ENCODE data around the gene ARL15.
"Not testable (repeated sequence)": the region's sequence is repeated elsewhere in the genome, so short reads cannot be mapped to it uniquely, and the experiment has no call there.

ARL15 gene

DNA sequence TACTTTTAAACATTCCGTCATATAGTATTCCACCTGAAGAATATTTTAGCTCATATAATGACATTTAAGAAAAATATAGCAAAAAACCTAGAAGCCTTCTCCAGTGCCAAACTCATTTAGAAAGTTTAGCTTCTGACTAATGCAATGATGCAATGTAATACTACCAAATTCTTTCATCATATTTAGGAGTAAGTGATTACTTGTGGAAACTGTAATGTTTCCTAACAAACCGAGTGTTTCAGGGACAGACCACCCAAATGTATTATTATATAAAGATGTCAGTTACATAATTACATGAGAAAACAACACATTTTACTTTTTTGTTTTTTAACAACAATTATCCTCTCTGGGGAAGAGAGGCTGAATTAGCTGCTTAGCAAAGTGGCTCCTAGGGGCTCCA is 316.2 kb downstream of the ARL15 start:
- peak; percentile 75 for DNase-seq (ENCODE audit: low read depth)
- TF ChIP-seq, protein P1, sequence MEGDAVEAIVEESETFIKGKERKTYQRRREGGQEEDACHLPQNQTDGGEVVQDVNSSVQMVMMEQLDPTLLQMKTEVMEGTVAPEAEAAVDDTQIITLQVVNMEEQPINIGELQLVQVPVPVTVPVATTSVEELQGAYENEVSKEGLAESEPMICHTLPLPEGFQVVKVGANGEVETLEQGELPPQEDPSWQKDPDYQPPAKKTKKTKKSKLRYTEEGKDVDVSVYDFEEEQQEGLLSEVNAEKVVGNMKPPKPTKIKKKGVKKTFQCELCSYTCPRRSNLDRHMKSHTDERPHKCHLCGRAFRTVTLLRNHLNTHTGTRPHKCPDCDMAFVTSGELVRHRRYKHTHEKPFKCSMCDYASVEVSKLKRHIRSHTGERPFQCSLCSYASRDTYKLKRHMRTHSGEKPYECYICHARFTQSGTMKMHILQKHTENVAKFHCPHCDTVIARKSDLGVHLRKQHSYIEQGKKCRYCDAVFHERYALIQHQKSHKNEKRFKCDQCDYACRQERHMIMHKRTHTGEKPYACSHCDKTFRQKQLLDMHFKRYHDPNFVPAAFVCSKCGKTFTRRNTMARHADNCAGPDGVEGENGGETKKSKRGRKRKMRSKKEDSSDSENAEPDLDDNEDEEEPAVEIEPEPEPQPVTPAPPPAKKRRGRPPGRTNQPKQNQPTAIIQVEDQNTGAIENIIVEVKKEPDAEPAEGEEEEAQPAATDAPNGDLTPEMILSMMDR (conservative IDR thresholded peaks at IDR 0.05; ENCODE audit: control insufficient read depth, insufficient read depth, low read depth, low read length), result no peak

GRCh38 chr5:53991942-53992341 is 318.4 kb downstream of the ARL15 start:
- TF ChIP-seq, protein P1 (conservative IDR thresholded peaks at IDR 0.05; ENCODE audit: control insufficient read depth, insufficient read depth, low read depth, low read length), result peak; percentile 46
- no peak overlapping the region for H3K4me3 ChIP-seq (ENCODE audit: control insufficient read depth, low read depth, low read length)
- DNase-seq (ENCODE audit: low read depth), result peak; percentile 26

More for the DNA sequence above, 316.2 kb downstream of the ARL15 start:
- no peak overlapping the region for H3K4me3 ChIP-seq (ENCODE audit: control insufficient read depth, low read depth, low read length)

DNA sequence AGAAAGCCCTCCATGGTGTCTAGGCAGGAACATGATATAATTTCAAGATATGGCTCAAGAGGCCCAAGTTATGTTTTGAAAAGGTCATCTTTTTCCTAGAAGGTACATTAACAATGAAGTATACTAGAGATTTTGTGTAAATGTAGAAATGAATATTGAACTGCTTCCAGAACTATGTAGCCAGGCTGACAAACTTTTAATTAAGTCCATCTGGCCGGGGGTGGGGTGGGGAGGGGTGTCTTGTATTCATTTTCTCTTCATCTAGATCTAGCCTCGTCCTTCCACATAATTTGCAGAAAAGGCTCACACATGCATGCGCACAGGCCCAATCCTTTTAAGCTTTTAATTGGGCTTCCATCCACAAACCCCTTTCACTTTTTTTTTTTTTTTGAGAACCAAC is 323.3 kb downstream of the ARL15 start:
- no peak for DNase-seq (ENCODE audit: low read depth)
- TF ChIP-seq, protein P1 (conservative IDR thresholded peaks at IDR 0.05; ENCODE audit: control insufficient read depth, insufficient read depth, low read depth, low read length), result no peak
- no peak overlapping the region for H3K4me3 ChIP-seq (ENCODE audit: control insufficient read depth, low read depth, low read length)

- no peak for DNase-seq (ENCODE audit: low read depth)
- no peak overlapping the region for H3K4me3 ChIP-seq (ENCODE audit: control insufficient read depth, low read depth, low read length)
- TF ChIP-seq, protein P1 (conservative IDR thresholded peaks at IDR 0.05; ENCODE audit: control insufficient read depth, insufficient read depth, low read depth, low read length), result no peak
Observed at GRCh38 chr5:53985796-53986195, 324.6 kb downstream of the ARL15 start.

DNA sequence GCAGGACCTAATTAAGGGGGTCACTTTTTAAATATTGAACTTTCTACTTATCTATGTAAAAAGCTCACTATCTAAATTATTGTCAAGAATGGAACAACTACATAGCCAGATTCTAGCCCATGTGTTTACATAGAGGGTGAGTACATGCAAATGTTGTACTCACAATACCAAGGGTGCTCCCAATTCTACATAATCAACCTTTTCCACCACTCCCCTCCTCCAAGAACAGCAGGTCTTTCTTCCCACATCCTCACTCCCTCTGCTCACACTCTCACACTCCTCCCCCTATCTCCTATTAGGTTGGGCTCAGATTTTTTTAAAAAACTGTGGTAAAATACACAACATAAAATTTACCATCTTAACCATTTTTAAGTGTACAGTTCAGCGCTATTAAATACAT is 325.4 kb downstream of the ARL15 start:
- no peak for DNase-seq (ENCODE audit: low read depth)
- TF ChIP-seq, protein P1 (conservative IDR thresholded peaks at IDR 0.05; ENCODE audit: control insufficient read depth, insufficient read depth, low read depth, low read length), result no peak
- no peak overlapping the region for H3K4me3 ChIP-seq (ENCODE audit: control insufficient read depth, low read depth, low read length)

GRCh38 chr5:53983568-53984460 is 326.6 kb downstream of the ARL15 start:
- H3K4me3 ChIP-seq (ENCODE audit: control insufficient read depth, low read depth, low read length), result no peak overlapping the region
- DNase-seq (ENCODE audit: low read depth), result peak; percentile 69
- TF ChIP-seq, protein P1 (conservative IDR thresholded peaks at IDR 0.05; ENCODE audit: control insufficient read depth, insufficient read depth, low read depth, low read length), result no peak

DNA sequence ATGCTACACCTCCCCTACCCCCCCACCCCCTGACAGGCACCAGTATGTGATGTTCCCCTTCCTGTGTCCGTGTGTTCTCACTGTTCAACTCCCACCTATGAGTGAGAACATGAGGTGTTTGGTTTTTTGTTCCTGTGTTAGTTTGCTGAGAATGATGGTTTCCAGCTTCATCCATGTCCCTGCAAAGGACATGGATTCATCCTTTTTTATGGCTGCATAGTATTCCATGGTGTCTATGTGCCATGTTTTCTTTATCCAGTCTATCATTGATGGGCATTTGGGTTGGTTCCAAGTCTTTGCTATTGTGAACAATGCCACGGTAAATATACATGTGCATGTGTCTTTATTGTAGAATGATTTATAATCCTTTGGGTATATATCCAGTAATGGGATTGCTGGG is 328.1 kb downstream of the ARL15 start:
- not testable (repeated sequence) for H3K4me3 ChIP-seq (ENCODE audit: control insufficient read depth, low read depth, low read length); DNase-seq (ENCODE audit: low read depth)

Measured in fibroblast of mammary gland (primary cell).